Stimulated activated CD8-positive, alpha-beta memory T cell treated with anti-CD3 and anti-CD28 coated beads, Interleukin-12 subunit alpha, Interleukin-12 subunit beta, amount 100 ng/mL, for 4 hours (primary cell): ENCODE measurements around the gene STARD5.

Experiments used
- DNase-seq: peaks from one replicate; pipeline ENCODE4 v3.0.0-alpha.2; 2020; ENCODE audit warnings: low read depth

The STARD5 gene

GRCh38 chr15:81292523-81293001, 31.4 kb downstream of the STARD5 start:
- no peak for DNase-seq

GRCh38 chr15:81291916-81292522, 31.9 kb downstream of the STARD5 start:
- no peak for DNase-seq

GRCh38 chr15:81289910-81290309, 34.0 kb downstream of the STARD5 start:
- DNase-seq: no peak

GRCh38 chr15:81288616-81289015, 35.3 kb downstream of the STARD5 start:
- no peak for DNase-seq

- DNase-seq: no peak
Measured at GRCh38 chr15:81288040-81288439, 35.9 kb downstream of the STARD5 start.

GRCh38 chr15:81286621-81287121, 37.3 kb downstream of the STARD5 start:
- DNase-seq: no peak

- DNase-seq: no peak
Measured at GRCh38 chr15:81285461-81285860, 38.5 kb downstream of the STARD5 start.

- no peak for DNase-seq
Measured at GRCh38 chr15:81284256-81285031, 39.5 kb downstream of the STARD5 start.

GRCh38 chr15:81282911-81283310, 41.0 kb downstream of the STARD5 start:
- no peak for DNase-seq

- no peak for DNase-seq
Measured at GRCh38 chr15:81282606-81282895, 41.4 kb downstream of the STARD5 start.

- no peak for DNase-seq
Measured at GRCh38 chr15:81281766-81282605, 42.0 kb downstream of the STARD5 start.

- no peak for DNase-seq
Measured at GRCh38 chr15:81281456-81281735, 42.5 kb downstream of the STARD5 start.

- no peak for DNase-seq
Measured at GRCh38 chr15:81280696-81281455, 43.1 kb downstream of the STARD5 start.

- DNase-seq: no peak
Measured at GRCh38 chr15:81279621-81280485, 44.1 kb downstream of the STARD5 start.

GRCh38 chr15:81278306-81279029, 45.5 kb downstream of the STARD5 start:
- no peak for DNase-seq

- DNase-seq: no peak
Measured at GRCh38 chr15:81277851-81278250, 46.1 kb downstream of the STARD5 start.

GRCh38 chr15:81276967-81277366, 47.0 kb downstream of the STARD5 start:
- DNase-seq: no peak

- no peak for DNase-seq
Measured at GRCh38 chr15:81275711-81276392, 48.1 kb downstream of the STARD5 start.

GRCh38 chr15:81274931-81275707, 48.8 kb downstream of the STARD5 start:
- DNase-seq: peak; percentile 57
